AML-193 (cell line): ENCODE results near the gene PLEKHO2.
A peak's percentile ranks its signal among the peaks of the same experiment; 100 is the strongest.
"Not testable (repeated sequence)": the region's sequence is repeated elsewhere in the genome, so short reads cannot be mapped to it uniquely, and the experiment has no call there.

ENCODE experiments used
- DNase-seq, 2 experiments: peaks; one replicate each; lab custom pipeline; 2025; lab: John Stamatoyannopoulos, UW

PLEKHO2 gene, protein sequence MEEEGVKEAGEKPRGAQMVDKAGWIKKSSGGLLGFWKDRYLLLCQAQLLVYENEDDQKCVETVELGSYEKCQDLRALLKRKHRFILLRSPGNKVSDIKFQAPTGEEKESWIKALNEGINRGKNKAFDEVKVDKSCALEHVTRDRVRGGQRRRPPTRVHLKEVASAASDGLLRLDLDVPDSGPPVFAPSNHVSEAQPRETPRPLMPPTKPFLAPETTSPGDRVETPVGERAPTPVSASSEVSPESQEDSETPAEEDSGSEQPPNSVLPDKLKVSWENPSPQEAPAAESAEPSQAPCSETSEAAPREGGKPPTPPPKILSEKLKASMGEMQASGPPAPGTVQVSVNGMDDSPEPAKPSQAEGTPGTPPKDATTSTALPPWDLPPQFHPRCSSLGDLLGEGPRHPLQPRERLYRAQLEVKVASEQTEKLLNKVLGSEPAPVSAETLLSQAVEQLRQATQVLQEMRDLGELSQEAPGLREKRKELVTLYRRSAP

DNA sequence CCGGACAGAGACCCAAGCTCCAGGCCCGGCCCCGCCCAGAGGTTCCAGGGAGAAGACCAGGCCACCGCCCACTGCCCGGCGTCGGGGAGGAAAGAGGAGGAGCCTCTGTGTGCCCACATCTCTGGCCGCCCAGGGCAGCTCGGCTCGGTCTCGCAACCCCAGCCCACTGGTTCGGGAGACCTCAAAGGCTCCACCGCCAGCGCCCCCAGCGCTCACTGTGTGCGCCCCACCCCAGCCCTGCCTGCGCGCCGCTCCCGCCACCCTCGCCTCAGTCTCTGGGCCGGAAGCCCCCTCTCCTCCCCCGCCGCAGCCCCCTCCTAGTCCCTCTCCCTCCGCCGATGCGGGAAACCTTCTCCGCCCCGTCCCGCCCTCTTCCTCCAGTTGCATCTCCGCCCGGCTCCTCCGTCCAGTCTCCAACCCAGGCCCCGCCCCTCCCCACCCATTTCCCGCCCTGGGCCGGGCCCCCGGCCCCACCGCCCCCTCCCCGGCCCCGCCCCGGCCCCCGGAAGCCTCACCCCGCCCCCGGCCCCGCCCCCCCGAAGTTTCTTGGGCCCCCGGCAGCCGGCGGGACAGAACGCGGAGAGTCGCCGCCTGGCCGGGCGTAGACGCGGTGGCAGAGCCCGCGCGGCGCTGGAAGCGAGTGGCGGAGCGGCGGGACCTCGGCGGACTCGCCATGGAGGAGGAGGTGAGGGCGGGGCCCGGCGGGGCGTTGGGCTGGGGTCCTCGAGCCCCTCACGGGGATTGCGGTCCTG lies at the start of gene PLEKHO2:
PLEKHO2 (plus strand) TSS at position 572 of the 752 bp plus-strand sequence; CDS start at position 674, 102 bp downstream.
- peak; percentile 90 to 95 for DNase-seq

DNA sequence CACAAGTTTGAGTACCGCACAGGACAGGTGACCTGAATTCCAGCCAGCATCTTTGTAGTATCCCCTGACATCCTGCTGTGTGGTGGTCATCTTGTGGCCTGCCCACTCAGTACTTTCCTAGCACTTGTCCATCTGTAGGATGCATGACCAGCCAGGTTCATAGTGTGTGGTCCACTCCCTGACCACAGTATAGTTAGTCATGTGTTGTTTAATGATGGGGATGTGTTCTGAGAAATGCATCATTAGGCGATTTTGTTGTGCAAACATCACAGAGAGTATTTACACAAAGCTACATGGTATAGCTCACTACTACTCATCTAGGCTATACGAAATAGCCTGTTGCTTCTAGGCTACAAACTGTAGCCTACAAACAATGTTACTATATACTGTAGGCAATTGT lies 49.4 kb upstream of the PLEKHO2 start:
- no peak for DNase-seq

DNA sequence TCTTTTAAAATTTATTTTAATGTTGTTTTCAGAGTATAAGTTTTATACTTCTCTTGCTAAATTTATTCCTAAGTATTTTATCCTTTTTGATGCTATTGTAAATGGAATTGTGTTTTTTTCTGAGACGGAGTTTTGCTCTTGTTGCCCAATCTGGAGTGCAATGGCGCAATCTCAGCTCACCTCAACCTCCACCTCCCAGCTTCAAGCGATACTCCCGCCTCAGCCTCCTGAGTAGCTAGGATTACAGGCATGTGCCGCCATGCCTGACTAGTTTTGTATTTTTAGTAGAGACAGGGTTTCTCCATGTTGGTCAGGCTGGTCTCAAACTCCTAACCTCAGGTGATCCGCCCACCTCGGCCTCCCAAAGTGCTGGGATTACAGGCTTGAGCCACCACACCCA lies 46.4 kb upstream of the PLEKHO2 start:
- not testable (repeated sequence) for DNase-seq

DNA sequence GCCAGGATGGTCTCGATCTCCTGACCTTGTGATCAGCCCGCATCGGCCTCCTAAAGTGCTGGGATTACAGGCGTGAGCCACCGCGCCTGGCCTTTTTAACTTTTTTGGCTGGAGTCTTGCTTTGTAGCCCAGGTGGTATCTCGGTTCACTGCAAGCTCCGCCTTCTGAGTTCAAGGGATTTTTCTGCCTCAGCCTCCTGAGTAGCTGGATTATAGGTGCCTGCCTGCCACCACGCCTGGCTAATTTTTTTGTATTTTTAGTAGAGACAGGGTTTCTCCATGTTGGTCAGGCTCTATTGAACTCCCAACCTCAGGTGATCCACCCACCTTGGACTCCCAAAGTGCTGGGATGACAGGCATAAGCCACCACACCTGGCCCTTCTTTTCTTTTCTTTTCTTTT lies 45.8 kb upstream of the PLEKHO2 start:
- DNase-seq = not testable (repeated sequence)

DNA sequence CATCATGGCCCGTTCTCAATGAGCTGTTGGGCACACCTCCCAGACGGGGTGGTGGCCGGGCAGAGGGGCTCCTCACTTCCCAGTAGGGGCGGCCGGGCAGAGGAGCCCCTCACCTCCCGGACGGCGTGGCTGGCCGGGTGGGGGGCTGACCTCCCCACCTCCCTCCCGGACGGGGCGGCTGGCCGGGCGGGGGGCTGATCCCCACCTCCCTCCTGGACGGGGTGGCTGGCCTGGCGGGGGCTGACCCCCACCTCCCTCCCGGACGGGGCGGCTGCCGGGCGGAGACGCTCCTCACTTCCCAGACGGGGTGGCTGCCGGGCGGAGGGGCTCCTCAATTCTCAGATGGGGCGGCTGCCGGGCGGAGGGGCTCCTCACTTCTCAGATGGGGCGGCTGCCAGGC lies 42.8 kb upstream of the PLEKHO2 start:
- not testable (repeated sequence) for DNase-seq

DNA sequence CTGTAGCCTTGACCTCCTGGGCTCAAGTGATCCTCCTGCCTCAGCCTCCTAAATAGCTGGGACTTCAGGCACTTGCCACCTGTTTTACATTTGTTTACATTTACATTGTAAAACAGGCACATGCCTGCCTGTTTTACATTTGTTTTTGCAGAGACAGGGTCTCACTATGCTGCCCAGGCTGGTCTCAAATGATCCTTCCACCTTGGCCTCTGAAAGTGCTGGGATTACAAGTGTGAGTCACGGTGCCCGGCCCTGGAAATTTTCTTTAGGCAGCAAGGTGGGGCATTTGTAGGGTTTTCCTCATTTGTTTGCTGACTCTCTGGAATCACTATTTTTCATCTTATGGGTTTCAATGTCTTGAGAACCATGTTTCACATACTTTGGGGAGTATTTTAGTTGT lies 41.2 kb upstream of the PLEKHO2 start:
- no peak for DNase-seq

DNA sequence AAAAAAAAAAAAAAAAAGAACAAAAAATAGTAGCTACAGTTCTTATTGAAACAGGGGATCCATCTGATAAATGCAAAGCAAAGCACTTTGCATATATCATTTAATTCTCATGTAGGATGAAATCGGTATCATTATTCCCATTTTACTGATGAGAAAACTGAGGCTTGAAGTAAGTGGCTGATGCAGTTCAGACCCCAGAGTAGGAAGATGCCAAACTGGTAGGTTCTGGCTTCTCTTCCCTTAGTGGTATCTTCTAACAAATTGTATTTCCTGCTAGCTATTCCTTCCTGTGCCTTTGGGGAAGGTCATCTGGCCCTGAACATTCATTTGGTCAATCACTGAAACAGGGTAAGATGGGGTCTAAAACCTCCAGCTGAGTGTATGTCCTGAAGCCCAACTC lies 38.2 kb upstream of the PLEKHO2 start:
- DNase-seq = no peak

DNA sequence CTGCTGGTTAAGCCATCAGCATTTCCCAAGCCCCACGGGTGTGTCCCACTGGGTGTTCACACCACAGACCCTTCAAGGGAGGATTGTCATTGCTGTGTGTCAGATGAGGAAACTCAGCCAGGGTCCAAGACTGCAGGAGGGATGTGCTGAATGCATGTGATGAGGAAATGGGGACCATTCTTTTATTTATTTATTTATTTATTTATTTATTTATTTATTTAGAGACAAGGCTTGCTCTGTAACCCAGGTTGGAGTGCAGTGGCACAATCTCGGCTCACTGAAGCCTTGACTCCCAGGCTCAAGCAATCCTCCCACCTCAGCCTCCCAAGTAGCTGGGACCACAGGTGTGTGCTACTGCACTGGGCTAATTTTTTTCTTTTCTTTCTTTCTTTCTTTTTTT lies 37.1 kb upstream of the PLEKHO2 start:
- DNase-seq = no peak

DNA sequence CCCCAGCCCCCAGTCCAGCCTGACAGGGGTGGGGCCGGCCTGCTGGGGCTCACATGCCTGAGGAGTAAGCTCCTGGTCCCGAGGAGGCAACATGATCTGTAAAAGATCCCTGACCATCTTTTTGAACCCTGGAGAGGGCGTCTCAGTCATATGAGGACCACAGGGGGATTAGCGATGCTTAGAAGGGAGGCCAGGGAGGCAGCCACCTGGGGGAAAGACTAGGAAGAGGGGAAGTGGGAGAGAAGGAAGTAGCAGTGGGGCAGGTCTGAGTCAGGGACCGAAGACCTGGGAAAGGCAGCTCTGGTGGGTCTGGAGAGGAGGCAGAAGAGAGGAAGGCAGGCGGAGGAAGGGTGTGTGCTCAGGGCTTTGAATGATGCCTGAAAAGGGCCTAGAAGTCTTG lies 35.2 kb upstream of the PLEKHO2 start:
- DNase-seq = no peak

DNA sequence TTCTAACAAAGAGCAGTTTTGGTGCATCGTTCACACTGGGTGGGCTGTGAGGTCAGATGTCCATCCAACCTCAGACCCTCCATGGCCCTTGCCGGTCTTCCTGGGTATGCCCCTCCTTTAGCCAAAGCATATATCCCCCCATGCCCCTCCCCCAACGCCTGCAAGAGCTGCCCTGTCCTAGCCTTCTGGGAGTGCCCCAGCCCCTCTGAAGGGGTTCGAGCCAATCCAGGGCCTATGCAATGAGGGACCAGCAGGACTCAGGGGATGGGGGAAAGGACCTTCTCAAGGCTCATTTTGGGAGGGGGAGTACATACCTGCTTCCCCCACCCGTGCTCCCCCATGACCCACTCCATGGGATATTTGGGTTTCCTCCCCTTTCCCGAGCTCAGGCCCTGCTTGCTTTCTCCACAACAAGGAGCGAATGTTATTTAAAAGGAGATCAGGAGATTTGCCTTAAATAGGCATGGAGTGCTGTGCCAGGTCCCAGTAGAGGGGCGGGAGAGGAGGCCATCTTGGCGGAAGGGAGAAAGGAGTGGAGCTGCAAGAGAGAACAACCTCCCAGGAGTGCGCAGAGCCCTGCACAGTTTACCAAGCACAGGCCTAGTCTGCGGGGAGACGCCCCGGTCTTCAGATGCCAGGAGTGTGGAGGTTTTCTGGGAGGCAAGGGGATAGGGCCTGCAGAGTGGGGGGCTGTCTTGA lies 34.5 kb upstream of the PLEKHO2 start:
- DNase-seq = no peak

DNA sequence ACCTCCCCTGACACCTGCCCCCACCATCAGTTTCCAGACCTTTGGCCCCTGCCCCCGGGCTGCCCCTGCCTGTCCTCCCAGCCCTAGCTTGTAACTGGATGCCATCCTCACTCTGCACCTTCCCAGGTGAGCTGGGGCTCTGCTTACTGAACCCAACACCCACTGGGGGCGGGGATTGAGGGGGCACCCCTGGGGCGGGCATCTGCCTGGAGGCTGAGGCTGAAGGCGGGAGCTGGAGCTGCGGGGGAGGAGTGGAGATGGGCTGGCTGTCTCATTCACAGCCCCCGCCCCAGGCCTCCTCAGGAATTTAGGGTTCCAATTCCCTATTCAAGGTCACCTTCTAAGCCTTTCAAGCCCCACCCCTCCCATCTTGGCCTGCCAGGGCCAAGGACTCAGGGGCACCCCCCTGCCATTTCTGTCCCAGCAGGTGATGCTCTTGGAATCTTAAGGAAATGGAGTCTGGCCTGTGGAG lies 33.9 kb upstream of the PLEKHO2 start:
- no peak for DNase-seq

DNA sequence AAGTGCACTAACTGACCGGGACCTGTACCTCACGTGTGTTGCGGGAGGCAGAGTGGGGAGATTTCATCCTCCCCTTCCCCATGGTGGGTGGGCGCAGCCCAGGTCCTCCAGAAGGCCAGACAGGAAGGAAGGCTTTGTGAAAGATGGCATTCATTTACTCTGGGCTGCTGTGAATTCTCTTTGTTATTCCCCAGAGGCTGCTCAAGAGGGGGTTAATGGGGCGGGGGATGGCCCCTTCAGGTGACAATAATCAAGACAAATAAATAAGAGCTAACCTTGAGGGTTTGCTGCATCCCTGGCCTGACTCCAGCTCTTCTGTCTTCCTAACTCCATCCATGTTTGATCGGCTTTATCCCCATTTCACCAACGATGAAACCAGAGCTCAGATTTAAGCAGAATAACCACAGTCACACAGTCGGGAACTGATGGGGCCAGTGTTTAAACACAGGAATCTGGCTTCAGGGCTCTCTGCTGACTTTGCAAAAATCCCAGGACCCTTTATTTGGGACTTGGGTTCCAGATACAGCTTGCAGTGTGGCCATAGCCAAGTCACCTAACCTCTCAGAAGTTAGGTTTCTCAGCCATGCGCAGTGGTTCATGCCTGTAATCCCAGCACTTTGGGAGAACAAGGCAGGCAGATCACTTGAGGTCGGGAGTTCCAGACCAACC lies 32.8 kb upstream of the PLEKHO2 start:
- DNase-seq = no peak

DNA sequence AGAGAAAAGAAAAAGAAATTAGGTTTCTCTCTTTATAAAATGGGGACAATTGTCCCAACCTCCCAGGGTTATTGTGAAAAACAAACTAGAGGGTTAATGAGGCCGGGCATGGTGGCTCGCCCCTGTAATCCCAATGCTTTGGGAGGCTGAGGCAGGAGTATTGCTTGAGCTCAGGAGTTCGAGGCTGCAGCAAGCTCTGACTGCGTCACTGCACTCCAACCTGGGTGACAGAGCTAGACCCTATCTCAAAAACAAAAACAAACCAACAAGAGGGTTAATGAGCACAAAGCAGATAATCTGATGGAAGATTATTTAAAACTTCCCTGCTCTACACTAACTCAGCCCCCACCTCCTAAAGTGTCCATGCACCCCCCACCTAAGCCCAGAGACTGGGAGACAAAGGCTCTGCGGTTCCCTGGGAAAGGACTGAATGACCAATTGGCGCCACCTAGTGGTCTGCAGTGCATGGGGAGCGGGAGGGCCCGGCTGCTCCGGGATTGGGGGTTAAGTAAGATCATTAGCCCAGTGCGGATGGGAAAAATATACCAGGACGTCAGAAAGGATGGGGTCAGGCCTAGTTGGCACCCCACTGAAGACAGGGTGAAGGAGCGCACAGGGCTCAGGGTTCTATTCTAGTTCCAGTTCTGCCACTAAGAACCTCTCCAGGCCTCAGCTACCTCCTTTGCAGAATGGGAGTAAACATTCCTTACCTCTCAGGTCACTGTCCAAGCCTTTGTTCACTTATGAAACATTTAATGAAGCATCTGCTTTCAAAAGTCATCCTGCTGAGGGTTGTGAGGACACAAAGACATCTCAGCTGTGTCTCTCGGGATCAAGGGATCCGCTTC lies 31.8 kb upstream of the PLEKHO2 start:
- peak; percentile 45 to 52 for DNase-seq

DNA sequence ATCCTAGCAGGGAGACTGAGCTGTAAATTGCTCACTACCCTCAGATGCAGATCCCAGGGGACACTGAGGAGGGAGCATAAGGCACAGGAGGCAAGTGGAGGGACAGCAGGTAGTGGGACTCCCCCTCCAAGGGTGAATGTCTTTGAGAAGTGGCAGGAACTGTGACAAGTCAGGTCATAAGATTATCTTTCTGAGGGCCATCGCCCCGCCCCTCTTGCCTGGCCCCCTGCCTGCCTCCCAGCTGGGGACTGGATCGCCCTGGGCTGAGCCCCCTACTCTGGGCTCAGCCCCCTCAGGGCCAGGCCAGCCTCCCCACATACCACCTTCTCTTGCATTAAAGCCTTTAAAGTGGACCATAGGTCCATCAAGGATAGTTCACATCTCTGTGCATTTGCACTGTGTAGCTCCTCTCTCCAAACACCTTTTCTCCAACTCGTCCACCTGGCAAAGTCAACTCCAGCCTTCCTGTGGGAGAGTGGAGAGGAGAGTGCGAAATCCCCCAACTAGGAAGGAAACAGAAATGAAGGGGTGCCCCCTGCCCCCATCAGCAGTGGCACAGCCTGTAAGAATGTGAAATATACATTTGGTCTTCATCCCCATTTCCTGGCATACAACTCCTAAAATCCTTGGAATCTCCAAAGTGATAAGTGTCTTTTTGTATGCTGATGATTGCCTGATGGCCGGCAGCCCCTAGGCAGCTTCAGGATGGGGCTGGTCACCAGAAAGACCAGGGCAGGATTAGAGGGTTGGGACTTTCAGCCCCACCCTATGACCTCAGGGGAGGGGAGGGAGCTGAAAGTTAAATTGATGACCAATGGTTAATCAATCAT lies 31.0 kb upstream of the PLEKHO2 start:
- no peak for DNase-seq

DNA sequence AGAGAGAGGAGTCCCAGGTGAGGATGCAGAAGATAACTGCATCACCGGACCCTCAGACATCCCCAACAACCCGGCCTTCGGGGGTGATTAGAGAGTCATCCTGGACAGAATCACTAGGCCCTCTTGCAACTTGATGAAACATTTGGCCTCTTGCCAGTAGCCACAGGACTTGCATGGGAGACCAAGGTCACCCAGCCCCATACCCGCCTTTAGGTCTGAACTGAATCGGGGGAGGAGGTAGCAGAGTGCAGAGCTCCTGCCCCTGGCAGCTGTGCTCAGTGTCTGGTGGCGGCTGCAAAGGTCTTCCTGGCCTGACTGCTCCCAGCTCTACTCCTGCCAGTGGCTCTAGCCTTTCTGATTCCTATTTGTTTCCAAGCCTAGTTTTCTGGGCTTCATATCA lies 28.6 kb upstream of the PLEKHO2 start:
- peak; percentile 8 to 18 for DNase-seq

DNA sequence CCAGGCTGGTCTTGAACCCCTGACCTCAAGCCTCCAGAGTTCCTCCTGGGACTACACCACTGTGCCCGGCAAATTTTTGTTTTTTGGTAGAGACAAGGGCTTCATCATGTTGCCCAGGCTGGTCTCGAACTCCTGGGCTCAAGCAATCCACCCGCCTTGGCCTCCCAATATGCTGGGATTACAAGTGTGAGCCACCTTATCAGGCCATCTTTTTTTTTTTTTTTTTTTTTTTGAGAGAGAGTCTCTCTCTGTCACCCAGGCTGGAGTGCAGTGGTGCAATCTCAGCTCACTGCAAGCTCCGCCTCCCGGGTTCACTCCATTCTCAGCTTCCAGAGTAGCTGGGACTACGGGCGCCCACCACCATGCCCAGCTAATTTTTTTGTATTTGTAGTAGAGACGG lies 27.4 kb upstream of the PLEKHO2 start:
- not testable (repeated sequence) for DNase-seq

DNA sequence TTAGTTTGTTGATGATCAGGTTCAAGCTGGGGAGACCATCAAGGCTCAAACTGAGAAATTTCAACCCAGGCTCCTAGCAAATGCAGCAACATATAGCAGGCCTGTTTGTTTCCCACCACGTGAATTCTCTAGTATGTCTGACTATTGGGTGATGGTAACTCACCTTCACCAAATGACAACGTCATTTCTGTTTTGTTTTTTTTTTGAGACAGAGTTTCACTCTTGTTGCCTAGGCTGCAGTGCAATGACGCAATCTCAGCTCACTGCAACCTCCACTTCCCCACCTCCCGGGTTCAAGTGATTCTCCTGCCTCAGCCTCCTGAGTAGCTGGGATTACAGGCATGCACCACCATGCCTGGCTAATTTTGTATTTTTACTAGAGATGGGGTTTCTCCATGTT lies 26.8 kb upstream of the PLEKHO2 start:
- peak; percentile 4 to 15 for DNase-seq

DNA sequence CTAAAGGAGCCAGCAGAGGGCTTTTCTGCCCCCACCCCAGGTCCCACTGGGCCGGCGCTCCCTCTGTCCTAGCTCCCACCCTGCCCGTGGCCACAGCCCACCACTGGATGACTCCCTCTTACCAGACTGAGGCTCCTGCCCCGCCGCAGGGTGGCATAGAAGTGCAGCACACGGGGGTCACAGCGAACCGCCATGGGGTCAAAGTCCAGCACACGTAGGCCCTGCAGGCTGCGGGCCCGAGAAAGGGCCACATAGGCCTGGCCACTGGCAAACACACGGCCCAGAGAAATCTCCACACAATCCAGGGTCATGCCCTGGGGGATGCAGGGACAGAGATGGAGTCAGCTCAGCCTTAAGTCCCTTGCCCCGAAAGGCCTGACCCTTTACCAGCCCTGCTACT lies 25.3 kb upstream of the PLEKHO2 start:
- no peak for DNase-seq

DNA sequence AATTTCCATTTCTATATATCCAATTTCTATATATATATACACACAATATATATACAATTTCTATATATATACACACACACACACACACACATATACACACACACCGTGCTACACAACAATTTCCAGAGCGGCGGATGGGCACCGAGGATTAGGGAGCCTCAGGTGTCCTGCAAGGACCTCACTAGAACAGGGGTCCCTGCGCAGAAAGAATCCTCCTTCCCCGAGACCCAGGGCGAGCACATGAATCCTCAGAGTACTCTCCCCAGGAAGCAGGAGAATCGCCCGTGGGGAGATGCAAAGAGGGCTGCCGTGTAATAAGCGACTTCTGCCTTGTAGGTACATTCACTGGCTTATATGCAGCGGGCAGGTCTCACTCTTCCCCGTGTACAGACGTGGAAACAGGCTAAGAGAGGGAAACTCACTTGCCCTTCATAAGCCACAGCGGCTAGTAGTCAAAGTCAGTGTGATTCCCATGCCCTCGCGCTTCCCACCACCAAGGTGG lies 16.7 kb upstream of the PLEKHO2 start:
- no peak for DNase-seq
